ENCODE measurements around the gene CHIT1. TPM values are rescaled to one million over a fixed set of nuclear protein-coding genes. Genes with fewer than 3 reads are reported as not detected.

CHIT1 gene
- total RNA-seq, 1 donor, result under 0.01 TPM

- H2AFZ ChIP-seq (ENCODE audit: low read length), result no peak overlapping the region
Measured at GRCh38 chr1:203171341-203172183, 57.9 kb downstream of the CHIT1 start.

GRCh38 chr1:203170625-203171330, 58.7 kb downstream of the CHIT1 start:
- Histone ChIP-seq H3K36me3 (ENCODE audit: insufficient read depth, low read length) (no peaks in the 10 kb centered on the region), H3K27me3 (ENCODE audit: insufficient read depth, low read length) (no peaks in the 10 kb centered on the region), H3K27ac (ENCODE audit: low read depth, low read length) (no peak overlapping the region), H3K79me2 (ENCODE audit: insufficient read depth, low read length) (no peaks in the 10 kb centered on the region), H3K4me2 (ENCODE audit: insufficient read depth, low read length) (no peak overlapping the region), H3K9me3 (ENCODE audit: low read depth, low read length) (no peaks in the 10 kb centered on the region), H4K20me1 (ENCODE audit: insufficient read depth, low read length) (no peaks in the 10 kb centered on the region), H3K4me1 (ENCODE audit: insufficient read depth, low read length) (peaks cover 8% of the 10 kb centered on the region), H2AFZ (ENCODE audit: low read length) (no peak overlapping the region), H3K4me3 (ENCODE audit: insufficient read depth, low read length) (no peak overlapping the region)
- TF ChIP-seq CTCF (IDR thresholded peaks at IDR 0.05; ENCODE audit: extremely low read depth, low read depth, low read length), result no peak
- DNase-seq (ENCODE audit: insufficient read length, low spot score, missing footprints), result peak; percentile 86

More at GRCh38 chr1:203171341-203172183, 57.9 kb downstream of the CHIT1 start:
- Histone ChIP-seq H3K4me1 (ENCODE audit: insufficient read depth, low read length) (peaks cover 16% of the 10 kb centered on the region), H3K79me2 (ENCODE audit: insufficient read depth, low read length) (no peaks in the 10 kb centered on the region), H3K4me2 (ENCODE audit: insufficient read depth, low read length) (no peak overlapping the region), H3K9me3 (ENCODE audit: low read depth, low read length) (no peaks in the 10 kb centered on the region), H3K4me3 (ENCODE audit: insufficient read depth, low read length) (no peak overlapping the region), H3K27ac (ENCODE audit: low read depth, low read length) (no peak overlapping the region), H4K20me1 (ENCODE audit: insufficient read depth, low read length) (no peaks in the 10 kb centered on the region), H3K27me3 (ENCODE audit: insufficient read depth, low read length) (no peaks in the 10 kb centered on the region), H3K36me3 (ENCODE audit: insufficient read depth, low read length) (no peaks in the 10 kb centered on the region)
- peak; percentile 60 for DNase-seq (ENCODE audit: insufficient read length, low spot score, missing footprints)
- no peak for TF ChIP-seq CTCF (IDR thresholded peaks at IDR 0.05; ENCODE audit: extremely low read depth, low read depth, low read length)

- Histone ChIP-seq H3K36me3 (ENCODE audit: insufficient read depth, low read length) (no peaks in the 10 kb centered on the region), H3K27me3 (ENCODE audit: insufficient read depth, low read length) (no peaks in the 10 kb centered on the region), H3K79me2 (ENCODE audit: insufficient read depth, low read length) (no peaks in the 10 kb centered on the region), H2AFZ (ENCODE audit: low read length) (no peak overlapping the region), H3K27ac (ENCODE audit: low read depth, low read length) (no peak overlapping the region), H3K4me3 (ENCODE audit: insufficient read depth, low read length) (no peak overlapping the region), H3K9me3 (ENCODE audit: low read depth, low read length) (no peaks in the 10 kb centered on the region), H3K4me1 (ENCODE audit: insufficient read depth, low read length) (no peaks in the 10 kb centered on the region), H4K20me1 (ENCODE audit: insufficient read depth, low read length) (no peaks in the 10 kb centered on the region), H3K4me2 (ENCODE audit: insufficient read depth, low read length) (no peak overlapping the region)
- TF ChIP-seq CTCF (IDR thresholded peaks at IDR 0.05; ENCODE audit: extremely low read depth, low read depth, low read length), result no peak
- DNase-seq (ENCODE audit: insufficient read length, low spot score, missing footprints), result peak; percentile 48
Measured at GRCh38 chr1:203169770-203170520, 59.5 kb downstream of the CHIT1 start.

Data from osteoblast (primary cell).